Endothelial cell of umbilical vein (primary cell): ENCODE measurements around the gene LAPTM4A.

Experiments
- CTCF ChIP-seq, 2 donors: IDR thresholded peaks; 1 replicate in 1 of 2; 2 replicates in 1 of 2; pipeline ENCODE4 v1.5.1; 2011; ENCODE audit warnings: low read length in 2 of 2, mild to moderate bottlenecking in 2 of 2, moderate library complexity in 2 of 2, control low read depth in 1 of 2, inconsistent platforms in 1 of 2, low read depth in 1 of 2; ENCODE audit not compliant: insufficient read depth in 1 of 2; ENCODE audit errors: extremely low read depth in 1 of 2
- EZH2 ChIP-seq: IDR thresholded peaks from 2 replicates; pipeline ENCODE4 v1.6.1; 2012; ENCODE audit warnings: borderline replicate concordance, low read depth, mild to moderate bottlenecking, moderate library complexity, low read length, inconsistent platforms; ENCODE audit not compliant: severe bottlenecking

GRCh38 chr2:20057268-20057667 is 5.8 kb upstream of the LAPTM4A start:
- no peak for TF ChIP-seq EZH2
- no peak for TF ChIP-seq CTCF (IDR thresholded peaks at IDR 0.05; ENCODE audit: extremely low read depth in 1 of 2, insufficient read depth in 1 of 2, low read depth in 1 of 2, low read length in 2 of 2)
